ENCODE results near the gene MAGI3.

The MAGI3 gene

DNA sequence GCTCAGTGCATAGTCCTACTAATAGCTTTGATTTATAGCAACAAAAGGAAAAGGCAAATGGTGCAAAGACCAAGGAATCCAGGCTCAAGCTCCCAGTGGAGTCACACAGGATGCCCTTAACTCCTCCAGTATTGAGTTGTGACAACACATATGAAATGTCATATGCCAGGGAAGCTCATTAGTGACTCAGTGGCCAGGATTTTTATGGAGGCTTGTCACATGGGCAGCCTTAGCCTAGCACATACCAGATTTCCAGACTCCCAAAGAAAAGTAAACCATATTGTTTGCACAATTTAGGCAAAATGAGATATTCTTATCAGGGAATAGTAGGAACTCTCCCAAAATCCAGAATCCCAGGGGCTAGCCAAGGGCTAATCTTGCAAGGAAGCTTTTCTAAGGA, 129.2 kb downstream of the MAGI3 start:
- H3K4me3 ChIP-seq (ENCODE audit: low read depth, low read length): no peak overlapping the region
- H3K4me1 ChIP-seq: peaks cover 10% of the 10 kb centered on the region
- H3K27me3 ChIP-seq: no peaks in the 10 kb centered on the region
- H3K9me3 ChIP-seq: peaks cover 14% of the 10 kb centered on the region
- no peak for DNase-seq
- no peak for TF ChIP-seq CTCF (IDR thresholded peaks at IDR 0.05; ENCODE audit: low read depth, low read length)
- H3K36me3 ChIP-seq: peaks cover 4% of the 10 kb centered on the region

DNA sequence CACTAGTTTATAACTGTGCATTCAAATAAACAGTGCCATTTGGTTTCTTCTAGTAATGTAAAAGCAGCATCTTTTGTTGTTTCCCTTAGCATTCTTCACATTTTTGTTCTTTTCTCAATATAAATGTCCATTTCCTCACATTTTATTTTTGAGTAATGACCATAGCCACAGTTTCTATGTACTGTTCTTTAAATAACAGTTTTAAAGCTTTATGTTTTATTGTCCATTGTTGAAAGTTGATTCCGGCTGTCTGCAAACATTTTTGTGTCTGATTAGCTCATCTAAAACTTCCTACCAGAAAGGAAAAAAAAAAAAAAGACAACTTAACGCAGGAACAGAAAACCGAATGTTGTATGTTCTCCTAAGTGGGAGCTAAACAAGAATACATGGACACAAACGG, 139.7 kb downstream of the MAGI3 start:
- Histone ChIP-seq H3K36me3 (no peaks in the 10 kb centered on the region; the same call in 1 of the 2 replicates), H3K9me3 (no peaks in the 10 kb centered on the region), H3K4me3 (ENCODE audit: low read depth, low read length) (no peak overlapping the region), H3K4me1 (peaks cover 9% of the 10 kb centered on the region), H3K27me3 (no peaks in the 10 kb centered on the region)
- DNase-seq: no peak
- TF ChIP-seq CTCF (IDR thresholded peaks at IDR 0.05; ENCODE audit: low read depth, low read length): no peak

DNA sequence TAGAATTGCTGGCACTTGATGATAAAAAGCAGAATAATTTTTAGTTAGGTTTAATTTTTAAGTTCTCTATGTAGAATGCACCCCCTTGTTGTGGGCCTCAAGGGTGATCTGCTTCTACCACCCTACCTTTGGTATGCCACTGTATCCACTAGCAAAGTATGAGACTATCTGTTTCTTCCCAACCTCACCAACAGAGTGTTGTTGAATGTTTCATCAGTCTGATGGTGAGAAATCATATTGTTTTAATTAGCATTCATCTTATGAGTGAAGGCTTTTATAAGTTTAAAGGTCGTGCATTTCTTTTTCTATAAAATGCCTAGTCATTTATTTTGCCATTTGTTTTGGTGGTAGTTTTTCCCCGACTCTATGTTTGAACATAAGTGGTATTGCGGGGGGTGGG, 141.0 kb downstream of the MAGI3 start:
- Histone ChIP-seq H3K4me3 (ENCODE audit: low read depth, low read length) (no peak overlapping the region), H3K9me3 (no peaks in the 10 kb centered on the region), H3K4me1 (peaks cover 16% of the 10 kb centered on the region), H3K27me3 (no peaks in the 10 kb centered on the region), H3K36me3 (no peaks in the 10 kb centered on the region; the same call in 1 of the 2 replicates)
- DNase-seq: no peak
- TF ChIP-seq CTCF (IDR thresholded peaks at IDR 0.05; ENCODE audit: low read depth, low read length): no peak

DNA sequence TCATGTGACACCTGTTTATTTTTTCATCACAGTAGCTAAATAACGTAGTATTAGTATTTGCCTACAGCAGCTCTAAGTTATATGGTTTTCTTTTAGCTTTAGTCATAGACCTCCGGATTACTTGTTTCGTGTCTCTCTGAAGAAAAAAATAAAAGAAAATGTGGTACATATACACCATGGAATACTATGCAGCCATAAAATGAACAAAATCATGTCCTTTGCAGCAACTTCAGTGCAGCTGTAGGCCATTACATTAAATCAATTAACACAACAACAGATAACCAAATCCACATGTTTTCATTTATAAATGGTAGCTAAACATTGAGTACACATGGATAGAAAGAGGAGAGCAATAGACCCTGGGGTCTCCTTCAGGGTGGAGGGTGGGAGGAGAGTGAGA, 142.7 kb downstream of the MAGI3 start:
- no peaks in the 10 kb centered on the region for H3K27me3 ChIP-seq
- DNase-seq: no peak
- no peaks in the 10 kb centered on the region; the same call in 1 of the 2 replicates for H3K36me3 ChIP-seq
- no peak overlapping the region for H3K4me3 ChIP-seq (ENCODE audit: low read depth, low read length)
- TF ChIP-seq CTCF (IDR thresholded peaks at IDR 0.05; ENCODE audit: low read depth, low read length): no peak
- peaks cover 23% of the 10 kb centered on the region for H3K4me1 ChIP-seq
- H3K9me3 ChIP-seq: no peaks in the 10 kb centered on the region

DNA sequence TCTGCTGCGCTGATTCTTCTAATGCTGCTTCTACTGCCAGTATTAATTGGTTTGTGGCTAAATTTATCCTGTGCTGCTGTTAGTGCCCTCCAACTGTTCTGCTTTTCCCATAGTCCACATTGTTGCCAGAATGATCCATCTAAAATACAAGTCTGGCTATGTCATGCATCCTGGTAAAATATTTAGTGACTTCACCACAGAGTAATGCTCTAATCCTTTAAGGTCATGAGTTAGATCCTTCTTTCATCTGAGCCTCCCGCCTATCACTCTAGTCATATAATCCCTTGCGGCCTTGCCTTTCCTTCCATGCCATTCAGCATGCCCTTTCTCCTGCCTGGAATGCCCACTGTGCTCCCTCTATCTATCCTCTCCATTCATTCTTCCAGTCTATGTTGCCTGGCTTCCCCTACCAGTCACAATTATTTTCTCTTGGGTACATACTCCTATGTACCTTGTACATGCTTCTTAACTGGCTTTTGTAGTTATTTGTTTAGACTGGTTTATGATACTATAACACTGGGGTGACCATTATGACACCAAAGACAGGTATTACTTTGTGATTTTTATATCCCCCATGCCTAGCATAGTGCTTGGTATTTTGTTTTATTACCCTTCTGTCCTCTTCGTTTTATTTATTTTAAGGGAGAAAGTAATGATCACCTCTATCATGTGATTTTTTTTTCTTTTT, 144.0 kb downstream of the MAGI3 start:
- peaks cover 23% of the 10 kb centered on the region for H3K4me1 ChIP-seq
- DNase-seq: no peak
- TF ChIP-seq CTCF (IDR thresholded peaks at IDR 0.05; ENCODE audit: low read depth, low read length): no peak
- no peaks in the 10 kb centered on the region for H3K9me3 ChIP-seq
- no peaks in the 10 kb centered on the region for H3K27me3 ChIP-seq
- H3K4me3 ChIP-seq (ENCODE audit: low read depth, low read length): no peak overlapping the region
- no peaks in the 10 kb centered on the region; the same call in 1 of the 2 replicates for H3K36me3 ChIP-seq

- Histone ChIP-seq H3K36me3 (no peaks in the 10 kb centered on the region; the same call in 1 of the 2 replicates), H3K27me3 (no peaks in the 10 kb centered on the region), H3K4me1 (peaks cover 23% of the 10 kb centered on the region), H3K9me3 (no peaks in the 10 kb centered on the region), H3K4me3 (ENCODE audit: low read depth, low read length) (no peak overlapping the region)
- peak; percentile 30 for DNase-seq
- no peak for TF ChIP-seq CTCF (IDR thresholded peaks at IDR 0.05; ENCODE audit: low read depth, low read length)
Measured at GRCh38 chr1:113534875-113535274, 144.6 kb downstream of the MAGI3 start.
